NOMO-1 (cell line): ENCODE measurements around the gene UBE2S.
A peak's percentile ranks its signal among the peaks of the same experiment; 100 is the strongest.

Experiments
- DNase-seq, 2 experiments: peaks; one replicate each; lab custom pipeline; 2025; ENCODE audit not compliant: unreplicated experiment in 2 of 2; lab: John Stamatoyannopoulos, UW

Gene UBE2S

DNA sequence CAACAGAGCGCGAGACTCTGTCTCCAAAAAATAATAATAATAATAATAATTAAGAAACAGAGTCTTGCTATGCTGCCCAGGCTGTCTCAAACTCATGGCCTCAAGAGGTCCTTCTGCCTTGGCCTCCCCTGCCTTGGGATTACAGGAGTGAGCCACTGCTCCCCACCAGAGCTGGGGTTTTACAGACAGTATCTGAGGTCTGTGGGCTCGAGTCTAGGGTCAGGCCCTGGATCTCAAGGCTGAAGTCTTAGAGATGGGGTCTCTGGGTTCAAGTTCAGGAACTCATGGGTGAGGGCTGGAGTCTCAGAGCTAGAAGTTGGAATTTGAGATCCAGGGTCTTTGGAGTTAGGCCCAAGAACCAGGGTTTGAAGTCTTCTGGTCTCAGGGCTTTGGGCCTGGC lies 40.8 kb downstream of the UBE2S start:
- DNase-seq: no peak

GRCh38 chr19:55365964-55366363 lies 41.6 kb downstream of the UBE2S start:
- DNase-seq: no peak

GRCh38 chr19:55365245-55365644 lies 42.3 kb downstream of the UBE2S start:
- no peak for DNase-seq

DNA sequence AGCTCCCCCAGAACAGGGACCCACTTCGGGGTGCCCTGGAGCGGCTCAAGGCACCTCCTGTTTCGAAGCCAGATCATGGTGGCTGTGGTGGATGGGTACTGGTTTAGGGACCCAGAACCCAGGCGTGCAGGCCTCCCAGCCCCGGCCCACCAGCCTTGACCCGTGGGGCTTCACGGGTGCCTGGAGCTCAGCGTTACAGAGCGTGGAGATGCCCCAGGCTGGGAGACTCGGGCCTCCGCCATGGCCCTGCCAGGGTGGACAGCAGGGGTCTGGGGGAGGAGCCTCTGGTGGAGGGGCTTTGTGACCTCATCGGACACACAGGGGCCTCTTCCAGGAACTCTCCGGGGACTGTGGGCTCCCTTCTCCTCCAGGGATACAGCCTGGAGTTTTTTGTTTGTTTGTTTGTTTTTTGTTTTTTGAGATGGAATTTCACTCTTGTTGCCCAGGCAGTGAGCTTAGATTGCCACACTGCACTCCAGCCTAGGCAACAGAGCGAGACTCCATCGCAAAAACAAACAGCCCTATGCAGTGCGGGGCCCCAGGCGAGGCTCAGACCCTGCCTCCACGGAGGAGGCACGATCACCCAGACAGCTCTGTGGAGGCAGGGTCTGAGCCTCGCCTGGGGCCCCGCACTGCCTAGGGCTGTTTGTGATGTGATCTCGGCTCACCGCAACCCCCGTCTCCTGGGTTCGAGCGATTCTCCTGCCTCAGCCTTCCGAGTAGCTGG lies 44.4 kb downstream of the UBE2S start, which contains the start of gene GARIN5B:
TSS of gene GARIN5B (minus strand) at position 271 of the 727 bp plus-strand sequence. CDS start at position 77, 194 bp downstream.
- no peak for DNase-seq

GRCh38 chr19:55362174-55362989 lies 45.2 kb downstream of the UBE2S start:
- no peak for DNase-seq

- DNase-seq: no peak
Observed at GRCh38 chr19:55360902-55361301, 46.7 kb downstream of the UBE2S start.

DNA sequence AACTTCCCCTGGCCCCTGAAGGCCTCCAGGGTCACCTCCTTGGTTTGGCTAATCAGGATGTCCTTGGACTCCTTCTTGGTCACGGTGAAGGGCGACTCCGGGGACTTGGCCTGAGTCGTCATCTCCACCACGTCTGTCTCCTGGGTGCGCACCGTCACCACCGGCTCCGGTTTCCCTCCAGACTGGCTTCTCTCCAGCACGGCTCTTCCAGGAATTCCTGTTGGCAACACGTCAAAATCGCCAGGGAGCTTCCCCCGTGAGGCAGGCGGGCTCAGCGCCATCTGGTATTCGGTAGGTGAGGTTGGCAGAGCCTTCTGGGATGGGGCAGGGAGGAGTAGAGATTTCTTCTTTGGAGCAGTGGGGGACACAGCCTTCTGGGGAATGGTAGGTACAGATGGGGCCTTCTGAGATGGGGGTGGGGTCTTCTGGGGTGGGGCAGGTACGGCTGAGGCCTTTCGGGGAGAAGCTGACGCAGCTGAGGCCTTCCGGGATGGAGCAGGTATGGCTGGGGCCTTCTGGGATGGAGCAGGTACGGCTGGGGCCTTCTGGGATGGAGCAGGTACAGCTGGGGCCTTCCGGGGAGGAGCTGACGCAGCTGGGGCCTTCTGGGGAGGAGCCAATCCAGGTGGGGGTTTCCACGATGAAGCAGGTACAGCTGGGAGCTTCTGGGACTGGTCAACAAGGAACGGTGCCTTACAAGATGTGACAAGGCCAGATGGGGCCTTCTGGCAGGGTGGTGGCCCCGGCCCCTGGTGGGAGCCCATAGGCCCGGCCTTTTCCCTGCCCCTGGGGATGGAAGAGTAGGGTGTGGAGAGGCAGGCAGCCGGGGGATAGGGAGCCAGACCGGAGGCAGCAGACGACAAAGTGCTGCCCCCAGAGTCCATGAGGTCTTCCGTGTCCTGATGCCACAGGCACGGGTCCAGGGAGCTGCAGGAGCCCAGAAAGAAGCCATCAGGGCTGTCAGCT lies 48.4 kb downstream of the UBE2S start:
- no peak for DNase-seq

DNA sequence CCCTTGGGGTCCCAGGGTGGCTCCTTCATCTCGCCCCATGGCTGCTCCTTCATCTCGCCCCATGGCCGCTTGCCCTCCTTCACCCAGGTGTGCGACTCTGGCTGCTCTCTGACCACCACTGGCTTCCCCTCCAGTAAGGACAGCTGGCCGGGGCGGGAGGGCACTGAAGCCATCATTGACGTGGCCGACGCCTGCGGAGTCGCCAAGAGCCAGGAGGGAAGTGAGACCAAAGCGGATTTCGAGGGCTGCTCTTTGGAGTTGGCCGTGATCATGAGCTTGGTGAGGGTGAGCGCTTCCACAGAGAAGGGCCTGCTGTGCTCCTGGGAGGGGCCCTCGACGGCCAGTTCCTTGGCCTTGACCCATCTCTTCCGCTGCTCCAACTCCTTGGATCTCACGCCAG lies 49.1 kb downstream of the UBE2S start:
- no peak for DNase-seq

GRCh38 chr19:55355213-55355821 lies 52.3 kb downstream of the UBE2S start:
- no peak for DNase-seq

DNA sequence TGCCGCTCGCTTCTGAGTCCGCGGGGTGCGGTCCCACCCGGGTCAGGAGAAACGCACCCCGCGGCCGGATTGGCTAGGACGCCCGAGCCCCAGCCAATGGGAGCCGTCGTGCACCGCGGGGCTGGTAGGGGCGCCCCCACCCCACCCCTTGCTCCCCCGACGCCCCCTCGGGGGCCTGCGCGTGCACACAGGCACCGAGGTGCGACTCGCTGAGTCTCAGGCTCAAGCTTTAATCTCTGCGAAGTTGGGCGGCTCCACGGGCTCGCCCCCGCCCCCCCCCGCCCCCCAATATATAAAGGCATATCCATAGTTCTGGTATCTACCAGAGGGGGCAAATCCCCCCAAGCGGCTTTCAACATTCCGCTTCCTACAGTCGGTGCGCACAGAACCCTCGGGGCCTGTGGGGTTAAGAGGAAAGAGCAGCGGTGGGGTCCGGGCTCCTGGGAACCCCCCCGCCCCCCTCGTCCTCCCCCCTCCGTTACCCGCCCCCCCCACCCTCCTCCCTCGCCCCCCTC lies 52.8 kb downstream of the UBE2S start, which contains the start of gene COX6B2:
TSS of gene COX6B2 (minus strand) at position 22 of the 515 bp plus-strand sequence. CDS start 198 bp downstream, outside the sequence.
- no peak for DNase-seq

DNA sequence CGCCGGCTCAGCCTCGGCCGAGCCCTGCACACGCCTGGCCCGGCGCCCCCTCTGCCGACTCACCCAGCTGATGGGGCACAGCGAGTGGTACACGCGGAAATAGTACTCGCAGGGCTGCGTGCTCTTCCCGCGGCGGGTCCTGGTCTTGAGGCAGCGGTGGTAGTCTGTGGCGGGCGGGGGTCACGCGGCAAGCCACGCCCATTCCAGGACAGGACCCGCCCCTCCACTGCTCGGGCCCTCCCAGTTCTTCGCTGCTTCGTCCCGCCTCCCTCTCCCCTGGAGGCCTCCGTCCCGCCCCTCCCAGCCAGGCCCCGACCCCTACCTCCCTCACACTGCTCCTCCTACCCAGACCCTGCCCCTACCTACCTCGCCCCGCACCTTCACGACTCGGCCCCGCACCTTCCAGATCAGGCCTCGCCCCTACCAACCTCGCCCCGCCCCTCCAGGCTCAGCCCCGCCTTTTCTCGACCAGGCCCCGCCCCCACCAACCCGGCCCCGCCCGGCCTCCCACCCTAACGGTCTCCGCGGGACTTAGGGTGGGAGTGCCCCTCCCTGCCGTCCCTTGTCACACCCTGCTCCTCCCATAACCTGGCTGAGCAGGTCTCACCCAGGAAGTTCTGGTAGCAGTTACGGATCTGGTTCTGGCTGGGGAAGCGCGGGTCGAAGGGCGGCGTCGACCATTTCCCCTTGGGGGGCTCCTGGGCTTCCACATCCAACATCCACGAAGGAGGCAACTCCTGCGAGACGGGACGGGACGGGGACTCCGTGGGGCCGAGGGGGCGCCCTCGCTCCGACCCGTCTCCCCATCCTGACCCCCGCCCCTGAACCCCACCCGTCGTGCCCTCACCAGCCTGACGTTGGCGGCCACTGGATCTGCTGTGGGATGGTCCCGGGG lies 53.5 kb downstream of the UBE2S start:
- peak; percentile 22 to 25 for DNase-seq

DNA sequence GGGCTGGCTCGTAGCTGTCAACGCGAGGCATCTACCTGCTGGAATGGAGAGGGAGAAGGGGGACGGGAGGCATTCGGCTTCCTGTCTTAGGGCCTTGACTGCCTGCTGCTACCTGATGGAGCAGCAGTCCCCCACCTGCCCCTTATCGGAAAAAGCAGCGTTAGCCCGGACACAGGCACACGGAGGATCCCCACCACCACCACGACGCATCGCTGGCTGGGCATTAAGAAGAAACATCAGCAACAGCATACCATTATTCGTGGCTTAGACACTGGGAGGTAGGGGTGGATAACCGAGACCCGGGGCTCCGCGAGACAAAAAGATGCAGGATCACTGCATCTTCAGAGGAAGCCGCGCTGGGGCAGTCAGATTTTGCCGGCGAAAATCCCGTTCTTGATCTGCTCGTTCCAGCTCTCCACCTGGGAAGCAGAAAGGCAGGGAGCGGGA lies 54.2 kb downstream of the UBE2S start:
- DNase-seq: no peak

GRCh38 chr19:55352549-55353145 lies 54.9 kb downstream of the UBE2S start:
- no peak for DNase-seq

DNA sequence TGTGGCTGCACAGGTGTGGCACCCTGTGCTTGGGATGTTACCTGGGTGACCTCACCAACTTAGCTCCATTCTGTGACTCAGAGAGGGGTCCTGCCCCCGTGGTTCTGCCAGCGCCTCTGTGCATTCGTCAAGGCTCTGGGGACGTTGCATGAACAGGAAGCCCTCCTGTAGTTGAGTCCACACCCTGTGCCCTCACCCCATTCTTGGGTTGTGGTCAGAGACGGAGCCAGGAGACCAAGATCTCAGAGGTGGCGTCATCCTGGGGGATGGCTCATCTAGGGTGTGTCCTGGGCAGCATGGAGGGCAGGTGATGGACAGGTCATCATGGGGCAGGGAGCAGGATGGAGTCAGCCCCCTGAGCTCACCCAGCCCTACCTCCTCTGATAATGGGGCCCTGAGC lies 55.5 kb downstream of the UBE2S start:
- DNase-seq: no peak

DNA sequence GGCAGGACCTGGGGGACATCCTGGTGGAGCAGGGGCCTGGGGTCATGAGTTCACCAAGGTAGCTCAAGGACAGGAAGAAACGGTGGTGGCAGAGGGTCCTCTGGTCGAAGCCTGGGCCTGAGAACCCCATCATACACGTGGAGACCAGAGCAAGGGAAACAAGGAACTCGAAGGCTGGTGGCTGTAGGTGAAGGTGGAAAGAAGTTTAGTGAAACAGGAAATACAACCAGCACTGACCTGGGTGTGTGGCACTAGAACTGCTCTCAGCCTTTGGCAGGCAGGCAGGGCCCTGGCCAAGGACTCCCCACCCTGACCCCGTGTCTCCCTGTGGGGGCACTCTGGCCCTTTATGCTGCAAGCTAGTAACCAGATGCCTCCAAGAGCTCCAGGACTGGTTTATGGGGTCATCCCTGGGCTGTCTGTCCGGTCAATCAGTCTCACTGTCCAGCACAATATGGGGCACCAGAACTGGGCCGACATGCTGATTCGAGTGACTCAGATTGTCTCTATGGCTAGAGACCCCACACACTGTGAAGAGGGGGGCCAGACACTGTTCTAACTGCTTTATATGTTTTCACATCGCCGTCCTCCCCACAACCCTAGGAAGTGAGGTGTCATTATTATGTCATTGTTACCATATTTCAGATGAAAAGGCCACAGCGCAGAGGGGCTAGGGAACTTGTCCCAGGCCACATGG lies 56.8 kb downstream of the UBE2S start:
- no peak for DNase-seq
